Tibial nerve (tissue), 3 donors: ENCODE data around the gene OR13A1.
"Not testable (repeated sequence)": the region's sequence is repeated elsewhere in the genome, so short reads cannot be mapped to it uniquely, and the experiment has no call there.

Experiments
- POLR2A ChIP-seq, 2 donors: fragments of 450-650 bp; IDR thresholded peaks; one replicate each; pipeline ENCODE4 v1.6.1; 2017; ENCODE audit warnings: antibody characterized with exemption in 2 of 2, mild to moderate bottlenecking in 2 of 2, moderate library complexity in 2 of 2
- TF ChIP-seq, protein P1 (sequence below), 5 experiments: fragments of 200-600 bp in 3 of 5; fragments of 450-650 bp in 2 of 5; sonication (generic) in 3 of 5; IDR thresholded peaks; one replicate each; pipeline ENCODE4 v1.5.1; 2016 to 2019; ENCODE audit warnings: antibody characterized with exemption in 5 of 5, mild to moderate bottlenecking in 3 of 5, moderate library complexity in 2 of 5

- not testable (repeated sequence) for TF ChIP-seq POLR2A (IDR thresholded peaks at IDR 0.05)
- TF ChIP-seq, protein P1, sequence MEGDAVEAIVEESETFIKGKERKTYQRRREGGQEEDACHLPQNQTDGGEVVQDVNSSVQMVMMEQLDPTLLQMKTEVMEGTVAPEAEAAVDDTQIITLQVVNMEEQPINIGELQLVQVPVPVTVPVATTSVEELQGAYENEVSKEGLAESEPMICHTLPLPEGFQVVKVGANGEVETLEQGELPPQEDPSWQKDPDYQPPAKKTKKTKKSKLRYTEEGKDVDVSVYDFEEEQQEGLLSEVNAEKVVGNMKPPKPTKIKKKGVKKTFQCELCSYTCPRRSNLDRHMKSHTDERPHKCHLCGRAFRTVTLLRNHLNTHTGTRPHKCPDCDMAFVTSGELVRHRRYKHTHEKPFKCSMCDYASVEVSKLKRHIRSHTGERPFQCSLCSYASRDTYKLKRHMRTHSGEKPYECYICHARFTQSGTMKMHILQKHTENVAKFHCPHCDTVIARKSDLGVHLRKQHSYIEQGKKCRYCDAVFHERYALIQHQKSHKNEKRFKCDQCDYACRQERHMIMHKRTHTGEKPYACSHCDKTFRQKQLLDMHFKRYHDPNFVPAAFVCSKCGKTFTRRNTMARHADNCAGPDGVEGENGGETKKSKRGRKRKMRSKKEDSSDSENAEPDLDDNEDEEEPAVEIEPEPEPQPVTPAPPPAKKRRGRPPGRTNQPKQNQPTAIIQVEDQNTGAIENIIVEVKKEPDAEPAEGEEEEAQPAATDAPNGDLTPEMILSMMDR (IDR thresholded peaks at IDR 0.05), result not testable (repeated sequence)
Observed at GRCh38 chr10:45331824-45332223, 16.4 kb upstream of the OR13A1 start.
